ENCODE measurements around the gene TRIO. TPM values are rescaled to one million over a fixed set of nuclear protein-coding genes. Genes with fewer than 3 reads are reported as not detected.

Gene TRIO
- total RNA-seq, 1 experiment from 2014 or later = 211 TPM

- ChIA-PET CTCF (no interaction called here), POLR2A (ENCODE audit: unreplicated experiment) (no interaction called here)
- Histone ChIP-seq H3K9me2 (replicated peaks; ENCODE audit: low read length) (no peaks in the 10 kb centered on the region), H3K9ac (ENCODE audit: low read length) (no peak overlapping the region), H3F3A (ENCODE audit: low read length, unreplicated experiment) (peaks cover 3% of the 10 kb centered on the region), H3K4me2 (ENCODE audit: low read length) (no peak overlapping the region), H4K20me1 (ENCODE audit: low read length) (peaks cover 66% of the 10 kb centered on the region), H3K9me3 (ENCODE audit: low read length) (no peaks in the 10 kb centered on the region), H3K36me3 (ENCODE audit: low read depth, low read length) (no peaks in the 10 kb centered on the region), H3K79me2 (ENCODE audit: low read length) (peaks cover 100% of the 10 kb centered on the region), H3K27ac (ENCODE audit: low read length) (no peak overlapping the region), H3K4me3 (ENCODE audit: low read length) (no peak overlapping the region), H3K4me1 (ENCODE audit: insufficient read depth, low read length) (peaks cover 19% of the 10 kb centered on the region), H2AFZ (ENCODE audit: low read length) (no peak overlapping the region), H3K27me3 (ENCODE audit: low read length) (no peaks in the 10 kb centered on the region)
- no TSS peak for BruUV-seq (replicated peaks)
- no peak for ATAC-seq
- DNase-seq = no peak
- intact Hi-C loops (cut with micrococcal nuclease) = no loop called here
- TF ChIP-seq EZH2phosphoT487 (IDR thresholded peaks at IDR 0.05; ENCODE audit: borderline replicate concordance, low read length) (no peak), EZH2 (IDR thresholded peaks at IDR 0.05; ENCODE audit: low read length, unreplicated experiment) (no peak), CTCF (conservative IDR thresholded peaks at IDR 0.05; ENCODE audit: low read depth, low read length) (no peak)
These were observed 99.8 kb downstream of the TRIO start for GRCh38 chr5:14242871-14243383.

GRCh38 chr5:14243766-14244165, 100.6 kb downstream of the TRIO start:
- BruUV-seq (replicated peaks) = no TSS peak
- Histone ChIP-seq H3K27ac (ENCODE audit: low read length) (no peak overlapping the region), H3K9me2 (replicated peaks; ENCODE audit: low read length) (no peaks in the 10 kb centered on the region), H3K36me3 (ENCODE audit: low read depth, low read length) (no peaks in the 10 kb centered on the region), H4K20me1 (ENCODE audit: low read length) (peaks cover 59% of the 10 kb centered on the region), H3K4me1 (ENCODE audit: insufficient read depth, low read length) (peaks cover 18% of the 10 kb centered on the region), H3K27me3 (ENCODE audit: low read length) (no peaks in the 10 kb centered on the region), H3F3A (ENCODE audit: low read length, unreplicated experiment) (peaks cover 3% of the 10 kb centered on the region), H3K79me2 (ENCODE audit: low read length) (peaks cover 100% of the 10 kb centered on the region), H3K4me2 (ENCODE audit: low read length) (no peak overlapping the region), H3K4me3 (ENCODE audit: low read length) (no peak overlapping the region), H3K9ac (ENCODE audit: low read length) (no peak overlapping the region), H2AFZ (ENCODE audit: low read length) (no peak overlapping the region), H3K9me3 (ENCODE audit: low read length) (no peaks in the 10 kb centered on the region)
- ChIA-PET POLR2A (ENCODE audit: unreplicated experiment) (no interaction called here), CTCF (no interaction called here)
- ATAC-seq (no peak), DNase-seq (no peak)
- TF ChIP-seq CTCF (conservative IDR thresholded peaks at IDR 0.05; ENCODE audit: low read depth, low read length) (no peak), EZH2phosphoT487 (IDR thresholded peaks at IDR 0.05; ENCODE audit: borderline replicate concordance, low read length) (no peak), EZH2 (IDR thresholded peaks at IDR 0.05; ENCODE audit: low read length, unreplicated experiment) (no peak)
- intact Hi-C loops (cut with micrococcal nuclease) = no loop called here

GRCh38 chr5:14244721-14245120, 101.6 kb downstream of the TRIO start:
- H3K4me1 ChIP-seq (ENCODE audit: insufficient read depth, low read length) = peaks cover 14% of the 10 kb centered on the region
- peaks cover 100% of the 10 kb centered on the region for H3K79me2 ChIP-seq (ENCODE audit: low read length)
- no peak overlapping the region for H3K9ac ChIP-seq (ENCODE audit: low read length)
- no peak overlapping the region for H3K4me3 ChIP-seq (ENCODE audit: low read length)
- H3K9me2 ChIP-seq (replicated peaks; ENCODE audit: low read length) = no peaks in the 10 kb centered on the region
- intact Hi-C loops (cut with micrococcal nuclease) = no loop called here
- ATAC-seq (no peak), DNase-seq (no peak)
- H3K27ac ChIP-seq (ENCODE audit: low read length) = no peak overlapping the region
- H3K36me3 ChIP-seq (ENCODE audit: low read depth, low read length) = no peaks in the 10 kb centered on the region
- CTCF ChIA-PET = no interaction called here
- peaks cover 3% of the 10 kb centered on the region for H3F3A ChIP-seq (ENCODE audit: low read length, unreplicated experiment)
- no peak overlapping the region for H3K4me2 ChIP-seq (ENCODE audit: low read length)
- H3K9me3 ChIP-seq (ENCODE audit: low read length) = no peaks in the 10 kb centered on the region
- POLR2A ChIA-PET (ENCODE audit: unreplicated experiment) = interaction anchor here (0.6 kb wide), 1 partner anchor 40 kb away, joined by 5 read pairs; no protein-coding TSS in a partner anchor
- no TSS peak for BruUV-seq (replicated peaks)
- H3K27me3 ChIP-seq (ENCODE audit: low read length) = no peaks in the 10 kb centered on the region
- TF ChIP-seq EZH2phosphoT487 (IDR thresholded peaks at IDR 0.05; ENCODE audit: borderline replicate concordance, low read length) = no peak
- TF ChIP-seq CTCF (conservative IDR thresholded peaks at IDR 0.05; ENCODE audit: low read depth, low read length) = no peak
- TF ChIP-seq EZH2 (IDR thresholded peaks at IDR 0.05; ENCODE audit: low read length, unreplicated experiment) = no peak
- peaks cover 55% of the 10 kb centered on the region for H4K20me1 ChIP-seq (ENCODE audit: low read length)
- H2AFZ ChIP-seq (ENCODE audit: low read length) = no peak overlapping the region
